HepG2 (cell line): ENCODE measurements around the gene RPL19. TPM values are rescaled to one million over a fixed set of nuclear protein-coding genes. Genes with fewer than 3 reads are reported as not detected.

ENCODE experiments used
- AGO2 ChIP-seq: fragments of 200-400 bp; formaldehyde crosslinking; optimal IDR thresholded peaks from 2 replicates; pipeline ENCODE3; 2017; ENCODE audit warnings: mild to moderate bottlenecking, low read depth, low read length, moderate library complexity
- HDAC2 ChIP-seq: sonication (generic); formaldehyde crosslinking; IDR thresholded peaks from 2 replicates; pipeline ENCODE4 v1.4.0; 2020; ENCODE audit warnings: missing genetic modification reagents
- HMG20B ChIP-seq: conservative IDR thresholded peaks from 2 replicates; pipeline ENCODE4 v1.6.1; 2016; ENCODE audit warnings: missing genetic modification reagents, missing compliant biosample characterization
- HMGA1 ChIP-seq: sonication (generic); formaldehyde crosslinking; conservative IDR thresholded peaks from 2 replicates; pipeline ENCODE4 v1.4.0; 2020; ENCODE audit warnings: missing genetic modification reagents
- HNRNPH1 ChIP-seq: fragments of 200-400 bp; formaldehyde crosslinking; optimal IDR thresholded peaks from 2 replicates; pipeline ENCODE3; 2017; ENCODE audit warnings: mild to moderate bottlenecking, low read depth, low read length
- IRF1 ChIP-seq: sonication (generic); formaldehyde crosslinking; IDR thresholded peaks from 2 replicates; pipeline ENCODE4 v1.4.0; 2020; ENCODE audit warnings: low read depth, mild to moderate bottlenecking, missing genetic modification reagents
- KAT2B ChIP-seq: fragments of 150-350 bp; IDR thresholded peaks from 2 replicates; pipeline ENCODE4 v1.6.1; 2014; ENCODE audit warnings: low read depth, low read length, borderline replicate concordance
- NFIC ChIP-seq: IDR thresholded peaks from 2 replicates; pipeline ENCODE4 v1.6.1; 2012; ENCODE audit warnings: mild to moderate bottlenecking, low read length, inconsistent platforms
- RARA ChIP-seq: IDR thresholded peaks from 2 replicates; pipeline ENCODE4 v1.6.1; 2016; ENCODE audit warnings: missing genetic modification reagents, missing compliant biosample characterization
- TCF12 ChIP-seq, 2 experiments: fragments of 450-650 bp in 1 of 2; sonication (generic) in 1 of 2; formaldehyde crosslinking in 1 of 2; IDR thresholded peaks; 2 replicates each; pipeline versions ENCODE4 v1.6.1 to v1.8.0; 2017 to 2022; ENCODE audit warnings: antibody characterized with exemption in 1 of 2, mild to moderate bottlenecking in 1 of 2, missing genetic modification reagents in 1 of 2, moderate library complexity in 1 of 2
- TP53 ChIP-seq: sonication (generic); formaldehyde crosslinking; conservative IDR thresholded peaks from 2 replicates; pipeline ENCODE4 v1.4.0; 2020; ENCODE audit warnings: missing genetic modification reagents
- TRIM22 ChIP-seq: fragments of 450-650 bp; IDR thresholded peaks from 2 replicates; pipeline ENCODE4 v1.6.1; 2017
- U2AF2 ChIP-seq: fragments of 200-400 bp; formaldehyde crosslinking; IDR thresholded peaks from 2 replicates; pipeline ENCODE4 v1.6.1; 2017; ENCODE audit warnings: low read depth, mild to moderate bottlenecking, low read length
- ZMAT3 ChIP-seq: sonication (generic); formaldehyde crosslinking; conservative IDR thresholded peaks from 2 replicates; pipeline ENCODE4 v1.7.0; 2021; ENCODE audit warnings: missing genetic modification reagents
- ZNF329 ChIP-seq: sonication (generic); formaldehyde crosslinking; IDR thresholded peaks from 2 replicates; pipeline ENCODE4 v1.9.0; 2021; ENCODE audit warnings: low read depth, mild to moderate bottlenecking, missing genetic modification reagents
- ZNF501 ChIP-seq: sonication (generic); formaldehyde crosslinking; IDR thresholded peaks from 2 replicates; pipeline ENCODE4 v1.5.1; 2020; ENCODE audit warnings: mild to moderate bottlenecking, moderate library complexity, missing genetic modification reagents
- ZNF550 ChIP-seq: sonication (generic); formaldehyde crosslinking; IDR thresholded peaks from 2 replicates; pipeline ENCODE4 v1.4.0; 2020; ENCODE audit warnings: mild to moderate bottlenecking, missing genetic modification reagents, borderline replicate concordance
- ZNF761 ChIP-seq: sonication (generic); formaldehyde crosslinking; conservative IDR thresholded peaks from 2 replicates; pipeline ENCODE4 v1.4.0; 2020; ENCODE audit warnings: mild to moderate bottlenecking, missing genetic modification reagents
- polyA plus RNA-seq, 8 experiments: library from polyadenylated mRNA; depleted of rRNA in 3 of 8; stranded (reverse) in 7 of 8; unstranded in 1 of 8; fragments of >200 nt; fragmentation: Illumina TruSeq in 4 of 8; extraction: Trizol in 4 of 8; gene quantifications; 2 replicates each; pipeline versions ENCODE4 v1.2.1 to v1.2.3, GENCODE V29; 2011 to 2016; ENCODE audit warnings: low read depth in 4 of 8, missing spikeins in 1 of 8, mixed read lengths in 1 of 8; ENCODE audit not compliant: insufficient read depth in 1 of 8
- total RNA-seq, 5 experiments: library from RNA; depleted of rRNA; stranded (reverse); fragments of >200 nt; fragmentation: Illumina TruSeq; extraction: Trizol; gene quantifications; 2 replicates each; pipeline ENCODE4 v1.2.3, GENCODE V29; 2016; ENCODE audit warnings: low read depth in 1 of 5
- TF ChIP-seq, protein P1 (sequence below): sonication (generic); formaldehyde crosslinking; IDR thresholded peaks from 2 replicates; pipeline ENCODE4 v1.8.1; 2023; ENCODE audit warnings: mild to moderate bottlenecking, missing genetic modification reagents
- TF ChIP-seq, protein P2 (sequence below): sonication (generic); formaldehyde crosslinking; IDR thresholded peaks from 2 replicates; pipeline ENCODE4 v1.4.0; 2020; ENCODE audit warnings: missing genetic modification reagents
- TF ChIP-seq, protein P3 (sequence below): sonication (generic); formaldehyde crosslinking; IDR thresholded peaks from 2 replicates; pipeline ENCODE4 v1.4.0; 2020; ENCODE audit warnings: missing genetic modification reagents

Gene RPL19
- total and polyA plus RNA-seq, 2 of the 13 experiments (the other 11 are each of a cell fraction or from before 2014, with no cell fraction given), result 2,522 to 2,768 TPM

GRCh38 chr17:39153599-39154051 lies 46.5 kb upstream of the RPL19 start (continued):
- TF ChIP-seq ZMAT3 (no peak), RARA (CRISPR knock-in tag) (peak; percentile 15; the same call in 1 of the 2 replicates), ZNF550 (CRISPR knock-in tag) (no peak), KAT2B (no peak), AGO2 (no peak), TCF12 (IDR thresholded peaks at IDR 0.05) (no peak), TCF12 (CRISPR knock-in tag; IDR thresholded peaks at IDR 0.05) (no peak), HMG20B (CRISPR knock-in tag) (no peak; the same call in 1 of the 2 replicates), TP53 (CRISPR knock-in tag) (no peak), TRIM22 (no peak), ZNF329 (CRISPR knock-in tag) (no peak), HMGA1 (CRISPR knock-in tag) (no peak), ZNF501 (CRISPR knock-in tag) (no peak), HNRNPH1 (peak; percentile 66), U2AF2 (no peak), NFIC (peak; percentile 64), IRF1 (CRISPR knock-in tag) (no peak), ZNF761 (peak; percentile 28; the same call in 1 of the 2 replicates), HDAC2 (CRISPR knock-in tag) (peak; percentile 40; the same call in 1 of the 2 replicates)
- TF ChIP-seq, protein P1, sequence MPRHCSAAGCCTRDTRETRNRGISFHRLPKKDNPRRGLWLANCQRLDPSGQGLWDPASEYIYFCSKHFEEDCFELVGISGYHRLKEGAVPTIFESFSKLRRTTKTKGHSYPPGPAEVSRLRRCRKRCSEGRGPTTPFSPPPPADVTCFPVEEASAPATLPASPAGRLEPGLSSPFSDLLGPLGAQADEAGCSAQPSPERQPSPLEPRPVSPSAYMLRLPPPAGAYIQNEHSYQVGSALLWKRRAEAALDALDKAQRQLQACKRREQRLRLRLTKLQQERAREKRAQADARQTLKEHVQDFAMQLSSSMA (CRISPR knock-in tag), result no peak
- TF ChIP-seq, protein P2, sequence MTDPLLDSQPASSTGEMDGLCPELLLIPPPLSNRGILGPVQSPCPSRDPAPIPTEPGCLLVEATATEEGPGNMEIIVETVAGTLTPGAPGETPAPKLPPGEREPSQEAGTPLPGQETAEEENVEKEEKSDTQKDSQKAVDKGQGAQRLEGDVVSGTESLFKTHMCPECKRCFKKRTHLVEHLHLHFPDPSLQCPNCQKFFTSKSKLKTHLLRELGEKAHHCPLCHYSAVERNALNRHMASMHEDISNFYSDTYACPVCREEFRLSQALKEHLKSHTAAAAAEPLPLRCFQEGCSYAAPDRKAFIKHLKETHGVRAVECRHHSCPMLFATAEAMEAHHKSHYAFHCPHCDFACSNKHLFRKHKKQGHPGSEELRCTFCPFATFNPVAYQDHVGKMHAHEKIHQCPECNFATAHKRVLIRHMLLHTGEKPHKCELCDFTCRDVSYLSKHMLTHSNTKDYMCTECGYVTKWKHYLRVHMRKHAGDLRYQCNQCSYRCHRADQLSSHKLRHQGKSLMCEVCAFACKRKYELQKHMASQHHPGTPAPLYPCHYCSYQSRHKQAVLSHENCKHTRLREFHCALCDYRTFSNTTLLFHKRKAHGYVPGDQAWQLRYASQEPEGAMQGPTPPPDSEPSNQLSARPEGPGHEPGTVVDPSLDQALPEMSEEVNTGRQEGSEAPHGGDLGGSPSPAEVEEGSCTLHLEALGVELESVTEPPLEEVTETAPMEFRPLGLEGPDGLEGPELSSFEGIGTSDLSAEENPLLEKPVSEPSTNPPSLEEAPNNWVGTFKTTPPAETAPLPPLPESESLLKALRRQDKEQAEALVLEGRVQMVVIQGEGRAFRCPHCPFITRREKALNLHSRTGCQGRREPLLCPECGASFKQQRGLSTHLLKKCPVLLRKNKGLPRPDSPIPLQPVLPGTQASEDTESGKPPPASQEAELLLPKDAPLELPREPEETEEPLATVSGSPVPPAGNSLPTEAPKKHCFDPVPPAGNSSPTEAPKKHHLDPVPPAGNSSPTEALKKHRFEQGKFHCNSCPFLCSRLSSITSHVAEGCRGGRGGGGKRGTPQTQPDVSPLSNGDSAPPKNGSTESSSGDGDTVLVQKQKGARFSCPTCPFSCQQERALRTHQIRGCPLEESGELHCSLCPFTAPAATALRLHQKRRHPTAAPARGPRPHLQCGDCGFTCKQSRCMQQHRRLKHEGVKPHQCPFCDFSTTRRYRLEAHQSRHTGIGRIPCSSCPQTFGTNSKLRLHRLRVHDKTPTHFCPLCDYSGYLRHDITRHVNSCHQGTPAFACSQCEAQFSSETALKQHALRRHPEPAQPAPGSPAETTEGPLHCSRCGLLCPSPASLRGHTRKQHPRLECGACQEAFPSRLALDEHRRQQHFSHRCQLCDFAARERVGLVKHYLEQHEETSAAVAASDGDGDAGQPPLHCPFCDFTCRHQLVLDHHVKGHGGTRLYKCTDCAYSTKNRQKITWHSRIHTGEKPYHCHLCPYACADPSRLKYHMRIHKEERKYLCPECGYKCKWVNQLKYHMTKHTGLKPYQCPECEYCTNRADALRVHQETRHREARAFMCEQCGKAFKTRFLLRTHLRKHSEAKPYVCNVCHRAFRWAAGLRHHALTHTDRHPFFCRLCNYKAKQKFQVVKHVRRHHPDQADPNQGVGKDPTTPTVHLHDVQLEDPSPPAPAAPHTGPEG (CRISPR knock-in tag), result peak; percentile 64; the same call in 1 of the 2 replicates
- TF ChIP-seq, protein P3, sequence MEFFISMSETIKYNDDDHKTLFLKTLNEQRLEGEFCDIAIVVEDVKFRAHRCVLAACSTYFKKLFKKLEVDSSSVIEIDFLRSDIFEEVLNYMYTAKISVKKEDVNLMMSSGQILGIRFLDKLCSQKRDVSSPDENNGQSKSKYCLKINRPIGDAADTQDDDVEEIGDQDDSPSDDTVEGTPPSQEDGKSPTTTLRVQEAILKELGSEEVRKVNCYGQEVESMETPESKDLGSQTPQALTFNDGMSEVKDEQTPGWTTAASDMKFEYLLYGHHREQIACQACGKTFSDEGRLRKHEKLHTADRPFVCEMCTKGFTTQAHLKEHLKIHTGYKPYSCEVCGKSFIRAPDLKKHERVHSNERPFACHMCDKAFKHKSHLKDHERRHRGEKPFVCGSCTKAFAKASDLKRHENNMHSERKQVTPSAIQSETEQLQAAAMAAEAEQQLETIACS (CRISPR knock-in tag), result no peak
